Measurements from ENCODE around the gene SIK2.

SIK2 gene

DNA sequence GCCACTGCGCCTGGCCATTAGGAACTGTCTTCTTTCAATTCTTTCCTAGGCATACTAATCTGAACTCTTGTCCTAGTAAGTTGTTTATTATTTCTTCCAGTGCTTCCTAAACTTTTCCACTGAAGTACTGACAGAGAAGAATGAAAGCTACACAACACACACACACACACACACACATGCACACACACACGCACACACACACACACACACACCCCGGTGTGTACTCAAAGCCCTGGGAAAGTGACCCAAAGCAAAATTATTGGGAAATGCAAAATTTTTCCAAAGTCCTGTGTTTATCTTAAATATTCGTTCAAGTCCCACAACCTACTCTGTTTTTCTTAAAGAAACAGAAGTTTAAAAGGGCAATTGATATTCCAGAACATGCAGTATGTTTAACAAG, 19.4 kb upstream of the SIK2 start:
- no peak for DNase-seq

DNA sequence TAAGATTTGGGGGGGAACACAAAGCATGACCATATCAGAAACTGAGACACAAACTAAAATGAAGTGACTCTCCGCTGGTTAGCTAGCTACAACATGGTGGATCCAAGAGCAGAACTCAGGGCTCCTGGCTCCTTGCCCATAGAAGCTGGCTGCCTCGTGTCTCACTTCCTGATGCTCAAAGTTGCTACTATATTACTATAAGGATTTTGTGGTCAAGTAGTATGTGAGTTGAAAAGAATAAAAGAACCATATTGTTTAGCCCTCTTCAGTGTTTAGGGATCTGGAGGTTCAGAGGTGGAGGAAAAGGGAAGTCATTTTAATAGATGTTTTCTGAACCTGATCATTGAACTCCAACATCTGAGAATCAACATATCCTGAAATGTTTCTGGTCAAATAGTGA, 16.9 kb upstream of the SIK2 start:
- no peak for DNase-seq

DNA sequence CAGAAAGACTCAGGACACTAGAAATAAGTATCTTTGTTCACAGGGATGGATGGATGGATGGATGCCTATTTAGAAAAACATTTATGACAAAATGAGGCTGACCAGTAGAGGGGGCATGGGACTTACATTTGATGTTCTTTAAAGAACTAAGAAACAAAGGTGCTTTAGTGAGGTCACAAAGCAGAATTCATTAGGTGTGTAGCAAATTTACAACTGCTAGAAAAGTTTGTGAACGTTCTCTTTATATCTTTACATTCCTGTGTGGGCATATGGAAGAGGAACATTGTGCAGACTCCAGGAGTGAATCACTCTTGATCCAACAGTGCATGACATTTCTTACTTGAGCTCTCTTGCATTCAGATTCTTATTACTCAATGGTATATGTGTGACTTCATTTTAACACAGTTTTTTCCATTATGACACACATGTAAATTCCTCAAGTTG, 15.8 kb upstream of the SIK2 start:
- peak; percentile 40 for DNase-seq

DNA sequence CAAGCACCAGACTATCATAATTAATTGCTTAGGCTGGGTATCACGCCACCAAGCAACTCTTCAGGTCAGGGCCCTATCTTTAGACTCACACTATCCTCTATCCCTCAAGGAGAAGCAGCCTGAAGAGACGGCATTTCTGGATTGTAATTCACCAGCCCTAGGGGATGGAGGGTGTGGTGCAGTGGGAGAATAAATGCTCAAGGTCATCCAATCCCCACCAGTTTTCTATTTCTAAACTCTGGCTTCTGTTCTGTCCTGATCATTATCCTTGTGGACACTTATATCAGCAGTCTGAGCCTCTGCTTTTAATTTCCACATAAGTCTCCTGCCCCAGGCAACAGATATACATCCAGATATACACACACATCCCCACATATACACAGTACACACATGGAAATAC, 13.1 kb upstream of the SIK2 start:
- DNase-seq = no peak

DNA sequence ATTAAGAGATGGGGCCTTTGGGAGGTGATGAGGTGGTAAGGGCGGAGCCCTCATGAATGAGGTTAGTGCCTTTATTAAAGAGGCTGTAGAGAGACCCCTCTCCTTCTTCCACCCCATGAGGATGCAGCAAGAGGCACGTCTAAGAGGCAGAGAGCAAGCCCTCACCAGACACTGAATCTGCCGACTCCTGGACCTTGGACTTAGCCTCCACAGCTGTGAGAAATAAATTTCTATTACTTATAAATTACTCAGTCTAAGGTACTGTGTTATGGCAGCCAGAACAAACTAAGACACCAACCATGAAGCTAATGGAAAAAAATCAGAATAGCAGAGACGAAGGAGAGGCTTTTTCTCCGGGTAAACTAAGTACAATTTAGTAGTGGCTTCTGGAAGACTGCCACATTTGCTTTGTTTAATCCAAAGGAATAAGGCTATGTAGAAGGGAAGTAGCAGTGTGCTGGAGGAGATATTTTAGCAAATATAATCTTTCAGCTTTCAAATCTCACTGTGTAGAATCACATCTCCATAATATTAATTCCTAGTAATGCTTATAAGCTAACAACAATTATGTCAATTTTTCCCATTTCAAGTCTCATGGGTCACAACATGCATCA, 12.3 kb upstream of the SIK2 start:
- DNase-seq = no peak

DNA sequence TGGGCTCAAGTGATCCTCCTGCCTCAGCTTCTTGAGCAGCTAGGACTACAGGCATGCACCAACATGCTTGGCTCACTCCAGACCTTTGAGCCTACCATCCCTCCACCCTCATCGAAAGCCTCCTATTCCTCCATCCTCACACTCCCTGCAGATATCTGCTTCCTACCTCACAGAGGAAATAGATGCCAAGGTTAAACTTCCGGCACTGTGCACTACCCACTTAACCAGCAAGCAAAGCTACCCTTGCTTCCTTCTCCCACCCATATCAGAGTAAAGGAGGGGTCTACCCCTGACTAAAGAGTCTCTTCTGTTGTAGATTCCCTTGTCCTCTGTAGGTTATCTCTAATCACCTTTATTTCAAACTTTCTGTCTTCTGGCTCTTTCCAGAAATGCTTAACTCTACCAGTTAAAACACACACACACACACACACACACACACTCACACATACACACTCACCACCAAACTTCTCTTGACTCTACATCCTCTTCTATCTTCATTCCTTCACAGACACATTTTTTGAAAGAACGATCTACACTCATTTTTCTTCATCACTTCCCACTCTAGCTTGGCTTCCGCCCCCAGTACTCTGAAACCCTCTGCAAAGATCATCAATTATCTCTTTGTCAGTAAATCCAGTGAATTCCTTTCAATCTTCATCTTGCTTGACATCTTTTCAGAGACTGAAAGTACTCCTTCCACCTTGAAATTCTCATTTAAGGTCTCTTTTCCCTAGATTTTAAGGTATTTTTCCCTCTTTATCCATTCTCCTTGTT, 10.9 kb upstream of the SIK2 start:
- DNase-seq = no peak

DNA sequence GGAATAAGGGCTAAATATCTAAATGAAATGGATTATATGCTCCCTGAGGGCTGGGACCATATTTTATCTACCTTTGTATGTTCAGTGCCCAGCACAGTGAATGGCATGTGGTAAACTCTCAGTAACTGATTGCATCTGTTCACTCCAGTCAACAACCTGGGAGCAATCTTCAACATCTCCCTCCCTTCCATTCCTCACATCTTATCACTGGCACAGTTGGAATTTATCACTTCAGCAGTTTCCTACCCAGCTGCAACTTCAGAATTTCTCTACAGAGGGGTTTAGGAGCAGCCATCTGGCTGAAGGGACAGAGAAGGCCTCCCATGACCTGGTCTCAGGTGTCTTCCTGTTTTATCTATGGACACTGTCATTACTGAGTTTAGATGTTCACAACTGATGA, 9.8 kb upstream of the SIK2 start:
- no peak for DNase-seq

DNA sequence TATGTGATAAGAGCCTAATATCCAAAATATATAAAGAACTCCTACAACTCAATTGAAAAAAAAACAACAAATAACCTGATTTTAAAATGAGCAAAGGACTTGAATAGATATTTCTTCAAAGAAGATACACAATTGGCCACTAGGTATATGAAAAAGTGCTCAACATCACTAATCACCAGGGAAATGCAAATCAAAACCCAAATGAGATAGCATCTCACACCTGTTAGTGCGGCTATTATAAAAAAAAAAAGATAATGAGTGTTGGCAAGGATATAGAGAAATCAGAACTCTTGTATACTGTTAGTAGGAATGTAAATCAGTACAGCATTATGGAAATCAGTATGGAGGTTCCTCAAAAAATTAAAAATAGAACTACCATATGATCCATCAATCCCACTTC, 5.9 kb upstream of the SIK2 start:
- DNase-seq = no peak

DNA sequence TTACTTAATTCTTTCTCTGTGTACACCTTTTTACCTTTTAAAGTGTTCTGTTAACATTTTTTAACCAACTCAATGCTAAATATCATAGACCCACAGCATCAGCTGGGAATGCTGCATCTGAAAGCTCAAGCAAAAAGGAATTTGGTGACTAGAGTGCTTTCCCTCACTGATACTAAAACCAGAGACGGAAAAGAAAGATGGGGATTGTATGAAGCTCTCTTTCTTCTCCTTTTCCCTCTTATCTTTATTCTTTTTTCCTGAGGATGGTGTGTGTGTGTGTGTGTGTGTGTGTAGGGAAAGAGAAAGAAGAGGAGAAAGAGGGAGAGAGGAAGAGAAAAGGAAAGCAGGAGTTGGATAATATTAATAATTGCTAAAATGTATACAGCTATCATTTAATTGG, 4.1 kb upstream of the SIK2 start:
- DNase-seq = no peak

DNA sequence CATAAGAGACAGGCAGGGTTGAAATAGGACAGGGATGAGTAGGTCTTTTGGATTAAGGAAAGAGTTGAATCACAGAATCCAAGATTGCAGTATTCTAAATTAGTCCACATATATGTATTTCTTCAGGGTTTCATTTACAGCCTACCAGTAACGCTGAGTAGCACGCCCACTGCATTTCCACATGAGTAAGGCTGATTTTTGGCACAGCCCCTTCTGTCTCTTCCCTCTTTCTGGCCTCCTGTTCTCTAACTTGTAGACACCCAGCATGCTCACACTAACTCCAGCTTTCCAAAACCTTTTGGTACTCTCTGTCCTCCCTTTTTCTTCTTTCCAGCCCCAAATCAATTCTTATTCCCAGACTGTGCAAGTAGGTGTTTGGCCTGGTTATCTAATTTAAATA, 3.7 kb upstream of the SIK2 start:
- no peak for DNase-seq

DNA sequence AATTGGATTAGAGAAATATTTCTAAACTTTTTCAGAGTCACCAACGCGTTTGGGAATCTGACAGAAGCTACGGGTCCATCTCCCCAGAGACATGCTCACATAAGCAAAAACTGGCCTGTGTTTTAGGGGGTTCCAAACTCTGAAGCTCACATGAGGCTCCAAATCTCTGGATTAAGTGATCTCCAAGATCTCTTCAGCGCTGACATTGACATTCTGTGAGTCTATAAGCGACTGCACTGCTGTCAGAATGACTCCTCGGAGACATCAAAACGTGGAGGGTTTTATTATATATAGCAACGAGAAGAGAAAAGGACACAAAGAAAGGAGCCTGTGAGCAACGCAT, 642 bp upstream of the SIK2 start:
- no peak for DNase-seq

DNA sequence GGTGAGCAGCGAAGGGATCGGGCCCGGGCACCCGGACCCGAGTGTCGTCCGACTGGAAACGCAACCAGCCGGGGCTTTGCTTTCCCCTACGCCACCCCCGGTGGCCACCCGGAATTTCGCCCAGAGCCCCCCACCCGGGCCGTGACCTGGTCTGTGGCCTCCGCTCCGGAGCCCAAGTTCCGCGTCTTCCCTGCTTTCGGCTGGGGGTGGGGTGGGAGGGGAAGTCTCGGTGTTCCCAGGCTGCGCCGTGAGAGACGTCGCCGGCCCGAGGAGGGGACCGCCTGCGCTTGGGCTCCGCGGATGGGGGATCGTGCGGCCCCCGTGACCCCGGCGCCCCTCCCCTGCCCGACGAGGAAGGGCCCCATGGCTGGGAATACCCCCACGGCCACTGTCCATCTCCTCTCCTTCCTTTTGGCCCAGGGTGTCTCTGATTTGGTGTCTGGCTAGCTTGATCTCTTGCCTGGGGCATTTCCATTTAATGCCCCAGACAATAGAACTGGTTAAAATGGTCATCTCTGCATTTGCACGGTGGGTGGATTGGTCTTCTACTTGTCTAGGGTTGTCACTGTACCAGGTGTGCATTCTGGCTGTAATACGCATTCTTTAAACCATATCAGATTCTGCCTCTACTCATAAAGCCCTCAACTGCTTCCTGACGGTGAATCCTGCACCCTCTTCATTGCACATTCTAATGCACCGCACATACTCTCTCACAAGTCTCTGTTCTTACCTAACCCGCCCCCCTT, 789 bp downstream of the SIK2 start:
- no peak for DNase-seq

DNA sequence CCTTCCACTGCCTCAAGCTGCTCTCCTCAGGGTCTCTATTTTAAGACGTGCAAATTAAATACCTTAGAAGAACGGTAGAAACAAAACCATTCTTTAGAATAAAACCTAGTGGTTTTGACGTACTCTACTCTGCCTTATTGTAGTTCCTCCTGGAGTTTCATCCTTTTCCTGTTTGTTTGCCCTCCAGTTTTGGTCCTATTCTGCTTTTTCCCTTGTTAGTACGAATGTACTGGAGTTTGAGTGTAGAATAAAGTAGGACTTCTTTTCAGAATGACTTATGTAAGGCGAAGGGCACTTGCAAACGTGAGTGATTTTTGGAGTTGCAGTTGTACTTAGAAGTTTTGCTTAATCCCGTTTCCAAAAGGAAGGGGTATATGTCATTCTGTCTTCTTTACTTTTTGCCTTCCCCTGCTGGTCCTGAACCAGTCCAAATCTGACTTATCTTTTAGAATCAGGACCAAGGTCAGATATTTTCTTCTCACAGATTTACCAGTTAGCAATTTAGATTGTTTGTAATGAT, 1.4 kb downstream of the SIK2 start:
- DNase-seq = no peak

DNA sequence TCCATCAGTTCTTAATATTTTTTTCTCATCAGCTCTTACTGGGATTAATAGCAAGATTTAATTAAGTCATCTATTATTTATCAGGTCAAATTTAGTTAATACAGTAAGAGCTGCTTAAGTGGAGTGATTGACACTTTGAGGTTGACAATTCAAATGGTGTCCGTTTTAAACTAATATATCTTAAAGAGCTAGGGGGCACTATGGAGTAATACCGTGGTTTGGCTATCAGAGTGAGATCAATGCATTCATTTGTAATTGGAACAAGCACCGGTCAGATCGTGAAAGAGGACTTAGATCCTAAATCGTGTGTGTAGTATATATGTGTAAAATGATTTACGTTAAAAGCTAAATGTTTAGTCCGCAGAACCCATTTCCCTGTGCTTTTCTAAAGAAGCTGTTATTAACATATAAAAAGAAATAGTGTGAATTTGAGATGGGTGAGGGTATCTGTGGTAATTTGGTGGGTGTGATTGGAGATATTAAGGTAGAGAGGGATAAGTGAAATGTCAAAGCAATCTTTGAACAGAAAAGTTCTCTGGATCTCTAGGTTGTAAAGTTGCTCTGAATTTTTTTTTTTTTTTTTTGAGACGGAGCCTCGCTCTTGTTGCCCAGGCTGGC, 2.3 kb downstream of the SIK2 start:
- peak; percentile 61 for DNase-seq

DNA sequence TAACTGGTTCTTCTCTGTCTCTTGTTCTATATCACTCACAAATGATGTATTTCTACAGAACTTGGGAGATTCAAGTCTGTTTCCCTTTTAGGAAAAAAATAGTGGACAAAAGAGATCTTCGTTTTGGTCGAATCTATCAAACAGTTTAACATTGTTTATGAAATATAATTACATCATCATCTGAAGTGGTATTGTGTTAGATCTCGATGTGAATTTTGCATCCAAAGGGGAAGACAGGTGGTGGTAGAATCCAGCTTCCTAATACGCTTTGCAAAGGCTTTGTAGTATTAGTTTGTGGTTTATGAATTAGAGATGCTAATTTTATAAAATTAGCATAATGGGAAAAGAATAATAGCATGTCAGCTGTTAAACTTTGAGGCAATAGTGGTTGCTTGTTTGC, 3.4 kb downstream of the SIK2 start:
- no peak for DNase-seq

DNA sequence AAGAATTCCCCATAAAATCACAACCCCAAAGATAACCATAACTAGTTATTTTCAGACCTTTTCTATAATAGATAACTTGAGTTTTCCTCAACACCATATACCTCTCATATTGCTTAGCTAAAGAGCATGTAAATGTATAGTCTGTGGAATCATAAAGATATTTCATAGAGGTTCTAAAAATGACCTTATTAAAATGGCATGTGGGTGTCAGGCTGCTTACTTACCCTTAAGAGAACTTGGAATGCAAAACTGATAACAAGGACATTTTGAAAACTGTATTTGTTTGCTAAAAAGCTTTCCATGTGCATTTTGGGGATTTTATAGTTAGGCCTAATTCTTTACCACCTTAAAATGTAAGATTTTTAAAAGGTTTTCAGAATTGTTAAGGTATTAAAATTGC, 4.7 kb downstream of the SIK2 start:
- no peak for DNase-seq

DNA sequence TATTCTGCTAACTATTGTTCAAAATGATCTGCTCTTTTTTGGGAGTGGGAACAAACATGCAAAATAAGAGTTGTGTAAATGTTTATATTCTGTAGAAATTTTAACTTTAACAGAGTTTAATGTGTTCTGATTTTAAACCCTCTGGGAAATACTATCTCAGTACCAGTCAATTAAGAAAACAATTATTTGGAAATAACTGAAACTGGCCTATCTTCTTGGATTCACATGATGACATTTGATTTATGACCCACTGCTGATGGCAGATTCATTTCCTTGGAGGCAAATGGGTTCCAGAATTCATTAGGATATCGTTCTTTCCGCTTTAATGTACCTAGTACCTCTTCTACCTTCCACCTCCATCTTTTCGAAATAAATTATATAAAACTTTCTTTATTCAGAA, 5.5 kb downstream of the SIK2 start:
- DNase-seq = no peak

DNA sequence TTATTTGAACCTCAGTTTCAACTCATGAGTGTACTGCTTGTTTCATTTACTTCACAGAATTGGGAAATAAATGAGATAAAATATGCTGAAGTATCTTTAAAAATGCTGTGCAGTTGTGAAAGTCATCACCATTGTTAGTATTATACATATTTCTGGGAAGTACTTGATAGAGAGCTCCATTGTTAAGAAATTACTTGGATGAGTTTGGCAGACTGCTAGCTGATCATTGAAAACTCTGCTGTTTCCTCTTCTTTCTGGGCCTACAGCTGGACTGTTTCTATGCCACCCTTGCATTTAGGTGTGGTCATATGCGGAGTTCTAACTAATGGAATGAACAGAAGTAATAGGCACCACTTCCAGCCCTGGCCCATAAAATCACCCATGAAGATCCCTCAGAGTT, 10.0 kb downstream of the SIK2 start:
- DNase-seq = no peak

DNA sequence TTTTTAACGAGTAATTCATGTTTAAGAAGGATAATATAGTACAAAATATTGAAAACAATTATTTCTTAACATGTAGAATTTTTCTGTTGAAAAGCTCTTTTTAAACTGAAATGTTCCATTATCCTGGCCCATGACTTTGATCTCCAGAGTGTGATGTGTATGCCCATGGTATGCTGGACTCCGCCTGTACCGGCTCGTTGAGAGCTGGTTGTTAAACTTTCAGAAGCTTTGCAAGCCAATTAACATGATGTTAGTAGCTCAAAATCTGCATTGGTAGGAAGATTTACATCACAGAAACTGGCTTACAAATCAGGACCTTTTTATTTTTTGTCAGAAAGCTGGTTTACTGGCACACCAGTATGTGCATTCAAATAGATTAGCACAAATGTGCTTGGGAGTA, 15.0 kb downstream of the SIK2 start:
- no peak for DNase-seq

DNA sequence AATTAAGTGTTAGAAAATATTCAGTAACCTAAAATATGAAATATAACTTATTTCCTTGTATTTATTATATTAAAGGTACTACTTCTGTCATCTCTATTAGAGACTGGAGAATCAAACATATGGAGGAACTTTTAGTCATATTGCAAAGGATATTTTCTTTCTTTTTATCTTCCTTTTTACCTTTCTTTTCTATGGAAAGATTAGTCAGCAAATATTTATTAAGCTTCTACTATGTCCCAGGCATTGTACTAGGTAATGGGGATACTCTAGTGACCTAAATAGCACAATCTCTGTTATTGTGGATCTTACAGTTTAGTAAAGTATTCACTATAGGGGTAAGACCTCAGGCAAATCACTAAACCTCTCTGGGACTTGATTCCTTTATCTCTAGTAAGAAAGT, 18.3 kb downstream of the SIK2 start:
- no peak for DNase-seq

DNA sequence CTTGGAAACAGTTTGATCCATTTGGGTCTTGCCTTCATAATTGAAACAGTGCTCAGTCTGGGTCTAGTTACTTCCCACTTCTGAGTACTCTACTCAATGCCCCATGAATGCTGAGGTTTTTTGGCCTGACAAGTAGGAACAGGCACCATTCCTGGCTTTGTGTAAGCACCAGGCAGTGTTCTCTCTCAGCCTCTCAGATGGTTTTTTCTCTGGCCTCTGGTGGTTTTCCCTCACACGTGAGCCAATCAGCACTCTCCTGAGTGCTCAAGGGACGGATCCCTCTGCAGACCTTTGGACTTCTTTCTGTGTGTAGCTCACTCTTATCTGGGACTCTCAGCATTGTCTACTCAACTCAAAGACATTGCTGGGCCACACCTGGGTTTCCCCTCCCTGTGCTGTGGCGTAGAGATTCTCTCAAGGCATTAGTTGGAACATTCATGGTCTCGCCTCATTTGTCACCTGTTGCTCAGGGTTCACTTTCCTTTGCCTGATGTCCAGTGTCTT, 21.3 kb downstream of the SIK2 start:
- no peak for DNase-seq

DNA sequence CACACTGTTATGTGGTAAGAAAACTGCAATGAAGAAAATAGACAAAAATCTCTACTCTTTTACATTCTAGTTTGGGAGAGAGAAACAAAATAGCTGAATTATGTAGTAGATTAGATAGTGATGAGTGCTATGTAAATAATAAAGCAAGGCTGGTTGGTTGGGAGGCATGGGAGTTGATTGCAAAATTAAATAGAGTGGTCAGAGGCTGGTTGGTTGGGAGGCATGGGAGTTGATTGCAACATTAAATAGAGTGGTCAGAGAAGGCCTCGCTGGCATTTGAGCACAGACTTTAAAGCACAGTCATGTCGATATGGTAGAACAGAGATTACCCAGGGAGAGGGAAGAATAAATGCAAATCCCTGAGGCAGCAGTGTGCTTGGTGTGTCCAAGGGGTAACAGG, 22.4 kb downstream of the SIK2 start:
- no peak for DNase-seq

DNA sequence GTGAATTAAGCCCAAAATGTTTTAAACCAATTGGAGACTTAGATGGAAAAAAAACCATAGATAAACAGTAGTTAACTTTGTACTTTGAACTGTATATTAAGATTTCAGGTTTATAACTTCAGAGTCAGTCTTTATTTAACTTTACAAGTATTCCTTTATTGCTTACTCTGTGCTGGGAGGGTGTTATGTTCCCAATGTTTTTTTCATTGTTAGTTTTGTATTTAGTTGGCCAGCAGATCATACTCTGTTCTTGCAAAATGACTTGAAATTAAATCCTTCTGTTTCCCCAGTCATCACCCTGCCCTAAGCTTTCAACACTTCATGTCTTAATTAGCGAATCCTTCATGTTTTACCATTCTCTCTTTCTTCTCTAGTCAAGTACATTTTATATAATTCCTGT, 25.3 kb downstream of the SIK2 start:
- no peak for DNase-seq

DNA sequence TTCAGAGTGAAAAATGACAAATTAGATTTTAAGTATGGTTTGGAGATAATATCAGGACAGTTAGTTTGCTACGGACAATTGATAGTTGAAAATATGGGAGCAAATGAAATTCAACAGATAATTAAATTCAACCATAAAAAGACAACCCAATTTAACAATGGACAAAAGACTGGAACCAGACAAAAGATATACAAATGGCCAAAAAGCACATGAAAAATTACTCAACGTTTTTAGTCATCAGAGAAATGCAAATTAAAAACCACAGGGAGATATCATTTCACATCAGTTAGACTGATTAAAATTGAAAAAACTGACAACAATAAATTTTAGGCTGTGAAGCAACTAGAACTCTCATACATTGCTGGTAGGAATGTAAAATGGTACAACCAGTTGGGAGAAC, 27.2 kb downstream of the SIK2 start:
- DNase-seq = no peak
